GM12878 (cell line): Measurements from ENCODE around the gene SLC16A10. TPM values are rescaled to one million over a fixed set of nuclear protein-coding genes. Genes with fewer than 3 reads are reported as not detected.

ENCODE experiments used
- ATAC-seq: fragments of 200-7000 bp; cut with Tn5 transposase; 3 replicates; pipeline ENCODE4 v1.9.1; 2020; ENCODE audit warnings: mild to moderate bottlenecking, moderate library complexity
- BruUV-seq: library from RNA; stranded (reverse); fragments of 400-500 nt; replicated peaks from 2 replicates; lab custom pipeline; 2021; lab: Mats Ljungman, UMichigan
- CTCF ChIA-PET: fragments of 300-600 bp; sonication (Branson Sonifier 250); formaldehyde crosslinking; extraction: SDS; loops from one replicate; lab custom pipeline; 2021; ENCODE audit warnings: inconsistent platforms; lab: Yijun Ruan, JAX
- POLR2A ChIA-PET: fragments of 350-600 bp; formaldehyde crosslinking; extraction: SDS; loops from one replicate; lab custom pipeline; 2021; ENCODE audit warnings: inconsistent platforms; lab: Charles Lee
- RAD21 ChIA-PET: fragments of 300-600 bp; sonication (Branson Sonifier 250); formaldehyde crosslinking; loops from one replicate; lab custom pipeline; 2023; ENCODE audit warnings: antibody characterized with exemption; ENCODE audit not compliant: unreplicated experiment; lab: Charles Lee
- SMC1A ChIA-PET: fragments of 300-600 bp; sonication (Branson Sonifier 250); formaldehyde crosslinking; loops from one replicate; lab custom pipeline; 2023; ENCODE audit not compliant: unreplicated experiment, uncharacterized antibody; lab: Charles Lee
- DNase-seq: peaks from one replicate; pipeline ENCODE4 v3.0.0-alpha.2; 2011; ENCODE audit warnings: low read depth, low spot score
- FAIRE-seq: peaks from 3 replicates; lab custom pipeline; 2011; peaks lifted over from hg19 to GRCh38; lab: Jason Lieb, UNC
- H2AFZ ChIP-seq: 2 replicates; pipeline ENCODE4 v1.6.0; 2011; ENCODE audit warnings: low read depth, low read length, control low read depth; ENCODE audit not compliant: control insufficient read depth
- H3K27ac ChIP-seq: 2 replicates; pipeline ENCODE4 v1.5.1; 2011; ENCODE audit warnings: control low read depth; ENCODE audit not compliant: control insufficient read depth, insufficient read depth
- H3K27me3 ChIP-seq, 2 experiments: replicated peaks in 1 of 2; 2 replicates each; pipeline versions ENCODE4 v1.6.0 to v1.6.1; 2011; ENCODE audit warnings: low read length in 1 of 2; ENCODE audit not compliant: control insufficient read depth in 2 of 2, insufficient read depth in 2 of 2
- H3K36me3 ChIP-seq, 2 experiments: 2 replicates each; pipeline ENCODE4 v1.5.1; 2011; ENCODE audit warnings: low read length in 1 of 2; ENCODE audit not compliant: control insufficient read depth in 2 of 2, insufficient read depth in 2 of 2
- H3K4me1 ChIP-seq: 2 replicates; pipeline ENCODE4 v1.6.1; 2011; ENCODE audit warnings: mild to moderate bottlenecking, low read length, moderate library complexity, mixed read lengths; ENCODE audit not compliant: control insufficient read depth, insufficient read depth
- H3K4me2 ChIP-seq: 2 replicates; pipeline ENCODE4 v1.6.0; 2011; ENCODE audit warnings: control low read depth; ENCODE audit not compliant: control insufficient read depth, insufficient read depth
- H3K4me3 ChIP-seq: fragments of 200-600 bp; sonication (generic); 2 replicates; pipeline ENCODE4 v1.5.1; 2016
- H3K79me2 ChIP-seq: 2 replicates; pipeline ENCODE4 v1.6.0; 2011; ENCODE audit warnings: low read length; ENCODE audit not compliant: control insufficient read depth, insufficient read depth
- H3K9ac ChIP-seq: 2 replicates; pipeline ENCODE4 v1.8.0; 2011; ENCODE audit warnings: low read length, control low read depth, mixed read lengths; ENCODE audit not compliant: control insufficient read depth, insufficient read depth
- H3K9me3 ChIP-seq: replicated peaks from 3 replicates; pipeline ENCODE4 v1.5.1; 2011; ENCODE audit warnings: mild to moderate bottlenecking, low read length; ENCODE audit not compliant: control insufficient read depth, insufficient read depth
- H4K20me1 ChIP-seq: 2 replicates; pipeline ENCODE4 v1.6.0; 2011; ENCODE audit not compliant: control insufficient read depth, insufficient read depth
- BHLHE40 ChIP-seq, 2 experiments: fragments of 450-650 bp in 1 of 2; IDR thresholded peaks; 2 replicates each; pipeline ENCODE4 v1.6.1; 2011 to 2017; ENCODE audit warnings: low read depth in 2 of 2, borderline replicate concordance in 1 of 2, improper control_type of control experiment in 1 of 2, low read length in 1 of 2, mild to moderate bottlenecking in 1 of 2
- CBFB ChIP-seq: IDR thresholded peaks from 2 replicates; pipeline ENCODE4 v1.6.1; 2016; ENCODE audit warnings: antibody characterized with exemption, low read depth
- CREM ChIP-seq: IDR thresholded peaks from 2 replicates; pipeline ENCODE4 v1.6.1; 2014; ENCODE audit warnings: antibody characterized with exemption, low read depth
- EGR1 ChIP-seq, 2 experiments: IDR thresholded peaks; 1 replicate in 1 of 2; 2 replicates in 1 of 2; pipeline ENCODE4 v1.6.1; 2011 to 2012; ENCODE audit warnings: low read depth in 2 of 2, low read length in 2 of 2, borderline replicate concordance in 1 of 2, mild to moderate bottlenecking in 1 of 2, moderate library complexity in 1 of 2
- HDAC2 ChIP-seq: fragments of 200-600 bp; sonication (generic); IDR thresholded peaks from 2 replicates; pipeline ENCODE4 v1.6.1; 2017
- KDM1A ChIP-seq: fragments of 200-600 bp; sonication (generic); IDR thresholded peaks from 2 replicates; pipeline ENCODE4 v1.6.1; 2016; ENCODE audit warnings: borderline replicate concordance
- KLF5 ChIP-seq: fragments of 450-650 bp; IDR thresholded peaks from 2 replicates; pipeline ENCODE4 v1.6.1; 2014; ENCODE audit warnings: mild to moderate bottlenecking; ENCODE audit not compliant: partially characterized antibody
- NFYA ChIP-seq: IDR thresholded peaks from 2 replicates; pipeline ENCODE4 v1.6.1; 2011; ENCODE audit warnings: low read depth, mild to moderate bottlenecking, low read length, improper control_type of control experiment, borderline replicate concordance
- PAX8 ChIP-seq: fragments of 450-650 bp; IDR thresholded peaks from 2 replicates; pipeline ENCODE4 v1.6.1; 2017; ENCODE audit warnings: mild to moderate bottlenecking, moderate library complexity
- RAD51 ChIP-seq: fragments of 450-650 bp; IDR thresholded peaks from 2 replicates; pipeline ENCODE4 v1.6.1; 2016; ENCODE audit warnings: moderate library complexity, mild to moderate bottlenecking, inconsistent platforms
- RBBP5 ChIP-seq: fragments of 200-600 bp; sonication (generic); conservative IDR thresholded peaks from 2 replicates; pipeline ENCODE4 v1.6.1; 2016
- RUNX3 ChIP-seq: IDR thresholded peaks from 2 replicates; pipeline ENCODE4 v1.6.1; 2012; ENCODE audit warnings: low read length, inconsistent platforms
- SMAD1 ChIP-seq: fragments of 450-650 bp; IDR thresholded peaks from 2 replicates; pipeline ENCODE4 v1.6.1; 2018; ENCODE audit warnings: mild to moderate bottlenecking, low read depth; ENCODE audit not compliant: partially characterized antibody
- SRF ChIP-seq, 2 experiments: IDR thresholded peaks; 2 replicates each; pipeline ENCODE4 v1.6.1; 2011; ENCODE audit warnings: low read depth in 2 of 2, low read length in 2 of 2, mild to moderate bottlenecking in 1 of 2, moderate library complexity in 1 of 2
- WRNIP1 ChIP-seq: IDR thresholded peaks from 2 replicates; pipeline ENCODE4 v1.6.1; 2011; ENCODE audit warnings: low read depth, low read length, improper control_type of control experiment, borderline replicate concordance
- ZNF622 ChIP-seq: fragments of 450-650 bp; IDR thresholded peaks from 2 replicates; pipeline ENCODE4 v1.6.1; 2017; ENCODE audit warnings: mild to moderate bottlenecking, inconsistent platforms
- WGBS: methylation state at CpG from one replicate; pipeline ENCODE4 v1.1.6; 2016; ENCODE audit warnings: low lambda C conversion rate; ENCODE audit not compliant: insufficient replicate concordance, insufficient coverage; ENCODE audit errors: missing lambda C conversion rate; 5-methylcytosine and 5-hydroxymethylcytosine counted together
- in situ Hi-C: fragments of 300-500 bp; cut with MboI; formaldehyde crosslinking; loops from 9 replicates; pipeline ENCODE4 v1.14.3; 2018; ENCODE audit warnings: mixed read lengths
- intact Hi-C: fragments of 100-400 bp; cut with micrococcal nuclease; formaldehyde crosslinking; loops from one replicate; pipeline ENCODE4 v1.14.2; 2022; ENCODE audit not compliant: unreplicated experiment
- polyA plus RNA-seq, 11 experiments: library from polyadenylated mRNA; depleted of rRNA in 4 of 11; unstranded in 6 of 11; stranded (reverse) in 5 of 11; fragments of >200 nt; fragmentation: Nextera tagmentation in 4 of 11; fragmentation: Illumina TruSeq in 1 of 11; extraction: Ambion mirVana in 4 of 11; extraction: Trizol in 1 of 11; gene quantifications; 1 replicate in 1 of 11; 2 replicates in 10 of 11; pipeline versions ENCODE4 v1.2.1 to v1.2.3, GENCODE V29; 2011 to 2016; ENCODE audit warnings: inconsistent platforms in 2 of 11, missing spikeins in 2 of 11, low read depth in 1 of 11
- total RNA-seq, 4 experiments: library from RNA; depleted of rRNA in 3 of 4; stranded (reverse); fragments of >200 nt in 3 of 4; fragmentation: Illumina TruSeq in 1 of 4; extraction: Trizol in 1 of 4; gene quantifications; 2 replicates each; pipeline versions ENCODE4 v1.2.1 to v1.2.3, GENCODE V29; 2013 to 2021
- TF ChIP-seq, protein P1 (sequence below): fragments of 150-350 bp; IDR thresholded peaks from 2 replicates; pipeline ENCODE4 v1.6.1; 2016; ENCODE audit warnings: low read depth, low read length

SLC16A10 gene
- total and polyA plus RNA-seq, 10 of the 15 experiments (the other 5 are each of a cell fraction or from before 2014, with no cell fraction given), result 2.3 to 19.0 (median 8.0) TPM

DNA sequence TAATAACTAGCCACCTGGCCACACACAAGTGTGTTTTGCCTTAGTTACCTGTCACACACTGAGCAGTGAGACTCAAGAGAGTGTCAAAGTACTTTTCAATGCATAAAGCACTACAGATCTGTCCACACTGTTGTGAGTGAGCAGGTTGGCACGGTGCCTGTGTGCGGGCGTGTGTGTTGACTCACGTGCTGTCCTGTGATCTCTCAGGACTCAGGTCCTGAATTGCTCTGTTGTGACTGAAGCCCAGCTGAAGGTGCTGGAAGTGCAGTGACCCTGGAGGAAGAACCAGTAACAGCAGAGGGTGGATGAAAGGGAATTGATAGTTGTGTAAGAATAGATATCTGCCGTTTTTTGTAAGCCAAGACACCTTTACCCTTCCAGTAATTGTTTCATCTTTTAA lies 18.3 kb downstream of the SLC16A10 start:
- BruUV-seq, result no TSS peak
- H3K4me3 ChIP-seq, result no peak overlapping the region
- in situ Hi-C loops (no loop called here), intact Hi-C loops (no loop called here)
- no peaks in the 10 kb centered on the region; a peak in 1 of 4 replicates for H3K36me3 ChIP-seq
- H3K27ac ChIP-seq, result no peak overlapping the region
- H3K27me3 ChIP-seq, result no peaks in the 10 kb centered on the region
- ChIA-PET CTCF (no interaction called here), RAD21 (no interaction called here), POLR2A (no interaction called here), SMC1A (interaction anchor here (0.9 kb wide), 1 partner anchor 48 kb away, joined by 3 read pairs; no protein-coding TSS in a partner anchor)
- H4K20me1 ChIP-seq, result no peaks in the 10 kb centered on the region
- no peak overlapping the region for H3K4me2 ChIP-seq
- 44% methylated on average over 5 of the region's 5 CpGs for WGBS
- H2AFZ ChIP-seq, result no peak overlapping the region
- H3K4me1 ChIP-seq, result no peaks in the 10 kb centered on the region
- DNase-seq, result no peak
- 0 out of 3 replicates have a peak, but pooled peaks cover 2% of the 10 kb centered on the region for H3K9me3 ChIP-seq
- ATAC-seq, result peak; percentile 61
- FAIRE-seq, result no peak
- no peaks in the 10 kb centered on the region for H3K79me2 ChIP-seq
- H3K9ac ChIP-seq, result no peak overlapping the region
- TF ChIP-seq BHLHE40 (IDR thresholded peaks at IDR 0.05; ENCODE audit: borderline replicate concordance in 1 of 2, low read depth in 2 of 2, low read length in 1 of 2), result peak in 1 of 2 experiments; percentile 65; a peak in 2 of 4 replicates
- no peak for TF ChIP-seq RAD51

DNA sequence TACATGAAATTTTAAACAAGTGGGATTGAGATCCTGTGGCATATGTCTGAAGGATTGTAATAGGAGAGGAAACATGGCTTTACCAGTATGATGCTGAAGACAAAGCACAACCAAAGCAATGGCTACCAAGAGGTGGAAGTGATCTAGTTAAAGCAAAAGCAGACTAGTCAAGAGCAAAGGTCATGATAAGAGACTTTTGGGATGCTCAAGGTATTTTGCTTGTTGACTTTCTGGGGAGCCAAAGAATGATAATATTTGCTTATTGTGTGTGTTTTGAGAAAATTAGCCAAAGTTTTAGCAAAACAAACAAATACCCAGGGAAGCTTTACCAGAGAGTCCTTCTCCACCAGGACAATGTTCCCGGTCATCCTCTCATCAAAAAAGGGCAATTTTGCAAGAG lies 20.3 kb downstream of the SLC16A10 start:
- H3K9ac ChIP-seq, result no peak overlapping the region
- no peaks in the 10 kb centered on the region for H3K4me1 ChIP-seq
- H3K27me3 ChIP-seq, result no peaks in the 10 kb centered on the region
- 79% methylated on average over 1 of the region's 1 CpG for WGBS
- FAIRE-seq, result no peak
- H3K36me3 ChIP-seq, result no peaks in the 10 kb centered on the region; a peak in 1 of 4 replicates
- H3K4me3 ChIP-seq, result no peak overlapping the region
- no peaks in the 10 kb centered on the region for H4K20me1 ChIP-seq
- no peak for DNase-seq
- H3K79me2 ChIP-seq, result no peaks in the 10 kb centered on the region
- ChIA-PET RAD21 (interaction anchor here (1.0 kb wide), 1 partner anchor 64 kb away, joined by 3 read pairs; no protein-coding TSS in a partner anchor), SMC1A (no interaction called here), POLR2A (no interaction called here), CTCF (no interaction called here)
- no peak overlapping the region for H3K4me2 ChIP-seq
- BruUV-seq, result no TSS peak
- intact Hi-C loops (no loop called here), in situ Hi-C loops (no loop called here)
- H3K9me3 ChIP-seq, result 0 out of 3 replicates have a peak, but pooled peaks cover 2% of the 10 kb centered on the region
- no peak for ATAC-seq
- H3K27ac ChIP-seq, result no peak overlapping the region
- H2AFZ ChIP-seq, result no peak overlapping the region
- TF ChIP-seq PAX8 (no peak), CBFB (no peak), ZNF622 (no peak), WRNIP1 (no peak), RBBP5 (no peak), RUNX3 (no peak), NFYA (no peak), SMAD1 (no peak), EGR1 (IDR thresholded peaks at IDR 0.05; ENCODE audit: borderline replicate concordance in 1 of 2, low read depth in 2 of 2, low read length in 2 of 2) (no peak), KLF5 (no peak), CREM (no peak), KDM1A (no peak), SRF (IDR thresholded peaks at IDR 0.05; ENCODE audit: low read depth in 2 of 2, low read length in 2 of 2) (no peak), HDAC2 (no peak)
- TF ChIP-seq, protein P1, sequence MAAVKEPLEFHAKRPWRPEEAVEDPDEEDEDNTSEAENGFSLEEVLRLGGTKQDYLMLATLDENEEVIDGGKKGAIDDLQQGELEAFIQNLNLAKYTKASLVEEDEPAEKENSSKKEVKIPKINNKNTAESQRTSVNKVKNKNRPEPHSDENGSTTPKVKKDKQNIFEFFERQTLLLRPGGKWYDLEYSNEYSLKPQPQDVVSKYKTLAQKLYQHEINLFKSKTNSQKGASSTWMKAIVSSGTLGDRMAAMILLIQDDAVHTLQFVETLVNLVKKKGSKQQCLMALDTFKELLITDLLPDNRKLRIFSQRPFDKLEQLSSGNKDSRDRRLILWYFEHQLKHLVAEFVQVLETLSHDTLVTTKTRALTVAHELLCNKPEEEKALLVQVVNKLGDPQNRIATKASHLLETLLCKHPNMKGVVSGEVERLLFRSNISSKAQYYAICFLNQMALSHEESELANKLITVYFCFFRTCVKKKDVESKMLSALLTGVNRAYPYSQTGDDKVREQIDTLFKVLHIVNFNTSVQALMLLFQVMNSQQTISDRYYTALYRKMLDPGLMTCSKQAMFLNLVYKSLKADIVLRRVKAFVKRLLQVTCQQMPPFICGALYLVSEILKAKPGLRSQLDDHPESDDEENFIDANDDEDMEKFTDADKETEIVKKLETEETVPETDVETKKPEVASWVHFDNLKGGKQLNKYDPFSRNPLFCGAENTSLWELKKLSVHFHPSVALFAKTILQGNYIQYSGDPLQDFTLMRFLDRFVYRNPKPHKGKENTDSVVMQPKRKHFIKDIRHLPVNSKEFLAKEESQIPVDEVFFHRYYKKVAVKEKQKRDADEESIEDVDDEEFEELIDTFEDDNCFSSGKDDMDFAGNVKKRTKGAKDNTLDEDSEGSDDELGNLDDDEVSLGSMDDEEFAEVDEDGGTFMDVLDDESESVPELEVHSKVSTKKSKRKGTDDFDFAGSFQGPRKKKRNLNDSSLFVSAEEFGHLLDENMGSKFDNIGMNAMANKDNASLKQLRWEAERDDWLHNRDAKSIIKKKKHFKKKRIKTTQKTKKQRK, result no peak
